GM13977 (cell line): ENCODE data around the gene MEIS2.

Source experiments
- DNase-seq: peaks from one replicate; pipeline ENCODE4 v3.0.0; 2012; ENCODE audit warnings: low spot score
- in situ Hi-C: fragments of 300-500 bp; cut with MboI; formaldehyde crosslinking; loops from one replicate; pipeline ENCODE4 v1.12.0; 2022; ENCODE audit warnings: low sequenced_read_pairs, low pct_unique_long_range_greater_than_20kb, mixed read lengths, inconsistent platforms; ENCODE audit not compliant: unreplicated experiment
- TF ChIP-seq, protein P1 (sequence below): IDR thresholded peaks from 2 replicates; pipeline ENCODE4 v1.5.1; 2012; ENCODE audit warnings: mild to moderate bottlenecking, control low read depth; ENCODE audit not compliant: insufficient read depth; ENCODE audit errors: extremely low read depth, missing control alignments

Gene MEIS2

DNA sequence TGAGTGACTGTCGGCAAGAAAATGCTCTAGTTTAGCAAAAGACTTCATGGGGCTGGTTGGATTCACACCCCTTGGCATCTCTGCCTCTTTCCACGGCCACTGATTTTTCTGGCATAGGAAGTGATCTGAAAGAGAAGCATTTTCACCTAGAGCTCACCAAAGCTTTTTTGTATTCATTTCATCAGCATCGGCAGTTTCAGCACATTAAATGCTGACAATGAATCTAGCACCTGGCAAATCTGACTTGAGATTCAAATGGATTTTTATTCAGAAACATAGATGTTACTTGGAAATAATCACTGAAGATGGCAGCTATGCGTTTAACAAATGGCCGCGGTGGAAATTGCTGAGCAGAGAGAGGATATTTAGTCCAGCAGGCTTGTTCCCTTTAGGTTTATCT, 155.9 kb downstream of the MEIS2 start:
- TF ChIP-seq, protein P1, sequence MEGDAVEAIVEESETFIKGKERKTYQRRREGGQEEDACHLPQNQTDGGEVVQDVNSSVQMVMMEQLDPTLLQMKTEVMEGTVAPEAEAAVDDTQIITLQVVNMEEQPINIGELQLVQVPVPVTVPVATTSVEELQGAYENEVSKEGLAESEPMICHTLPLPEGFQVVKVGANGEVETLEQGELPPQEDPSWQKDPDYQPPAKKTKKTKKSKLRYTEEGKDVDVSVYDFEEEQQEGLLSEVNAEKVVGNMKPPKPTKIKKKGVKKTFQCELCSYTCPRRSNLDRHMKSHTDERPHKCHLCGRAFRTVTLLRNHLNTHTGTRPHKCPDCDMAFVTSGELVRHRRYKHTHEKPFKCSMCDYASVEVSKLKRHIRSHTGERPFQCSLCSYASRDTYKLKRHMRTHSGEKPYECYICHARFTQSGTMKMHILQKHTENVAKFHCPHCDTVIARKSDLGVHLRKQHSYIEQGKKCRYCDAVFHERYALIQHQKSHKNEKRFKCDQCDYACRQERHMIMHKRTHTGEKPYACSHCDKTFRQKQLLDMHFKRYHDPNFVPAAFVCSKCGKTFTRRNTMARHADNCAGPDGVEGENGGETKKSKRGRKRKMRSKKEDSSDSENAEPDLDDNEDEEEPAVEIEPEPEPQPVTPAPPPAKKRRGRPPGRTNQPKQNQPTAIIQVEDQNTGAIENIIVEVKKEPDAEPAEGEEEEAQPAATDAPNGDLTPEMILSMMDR, result no peak
- DNase-seq, result no peak
- in situ Hi-C loops, result no loop called here

DNA sequence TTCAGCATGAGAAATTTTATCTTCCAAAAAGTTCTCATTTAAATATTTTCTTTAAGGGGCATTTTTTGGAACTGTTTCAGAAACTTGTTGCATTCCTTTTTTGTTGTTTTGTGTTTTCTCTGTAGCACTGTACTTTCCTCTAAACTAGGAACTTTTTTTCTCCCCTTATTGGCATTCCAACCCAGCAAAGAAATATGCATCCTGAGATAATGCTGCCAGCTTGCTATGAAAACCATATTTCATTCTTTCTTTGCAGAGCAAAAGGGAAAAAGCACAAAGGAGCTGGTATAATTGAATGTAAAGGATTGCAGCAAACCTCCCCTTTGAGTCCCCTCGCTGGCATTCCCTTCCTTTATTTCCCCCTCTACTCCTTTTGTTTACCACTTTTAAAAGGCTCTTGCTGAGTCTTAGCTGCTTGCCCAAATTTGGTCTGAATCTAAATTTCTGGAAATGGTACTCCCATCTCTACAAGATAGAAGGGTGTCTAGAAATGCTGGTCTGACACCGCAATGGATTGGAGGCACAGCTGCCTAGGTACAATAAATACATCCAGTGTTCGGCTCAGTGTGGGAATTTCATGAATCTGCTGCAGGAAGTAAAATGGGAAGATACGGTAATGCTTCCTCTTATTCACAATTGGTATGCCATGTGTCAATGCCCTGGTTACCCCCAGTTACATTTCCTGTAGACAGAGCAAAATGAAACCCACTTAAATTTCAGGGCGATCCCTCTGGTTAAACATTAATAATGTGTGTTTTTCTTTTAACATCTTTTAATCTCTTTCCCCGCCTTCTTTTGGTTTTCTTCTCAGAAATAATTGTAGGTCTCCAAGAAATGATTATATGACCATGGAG, 156.6 kb downstream of the MEIS2 start:
- no peak for DNase-seq
- TF ChIP-seq, protein P1, result no peak
- in situ Hi-C loops, result no loop called here

DNA sequence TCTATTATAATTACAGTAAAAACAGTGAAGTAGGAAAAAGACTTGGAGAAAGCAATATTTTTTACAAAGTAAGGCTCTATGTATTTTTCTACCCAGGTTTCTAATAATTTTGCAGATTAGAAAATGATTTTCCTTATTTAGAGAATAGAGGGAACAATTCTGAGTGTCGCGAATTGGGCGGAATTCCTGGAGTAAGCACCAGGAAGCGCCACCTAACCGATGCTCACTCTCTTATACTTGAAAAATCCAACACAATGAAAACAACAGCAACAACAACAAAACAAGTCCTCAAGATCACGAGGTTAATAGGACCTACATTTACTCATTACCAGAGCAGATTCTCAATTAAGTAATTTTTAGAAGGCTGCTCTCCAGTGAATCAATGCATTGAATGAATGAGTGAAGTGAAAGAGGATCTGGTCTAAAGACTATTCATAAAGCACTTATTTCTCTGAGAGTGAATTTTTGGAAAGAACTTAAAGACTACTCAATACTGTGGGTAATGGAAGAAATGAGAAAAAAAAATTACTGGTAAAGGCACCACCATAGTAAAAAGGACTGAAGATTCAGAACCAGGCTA, 158.0 kb downstream of the MEIS2 start:
- TF ChIP-seq, protein P1, result no peak
- in situ Hi-C loops, result no loop called here
- DNase-seq, result no peak

DNA sequence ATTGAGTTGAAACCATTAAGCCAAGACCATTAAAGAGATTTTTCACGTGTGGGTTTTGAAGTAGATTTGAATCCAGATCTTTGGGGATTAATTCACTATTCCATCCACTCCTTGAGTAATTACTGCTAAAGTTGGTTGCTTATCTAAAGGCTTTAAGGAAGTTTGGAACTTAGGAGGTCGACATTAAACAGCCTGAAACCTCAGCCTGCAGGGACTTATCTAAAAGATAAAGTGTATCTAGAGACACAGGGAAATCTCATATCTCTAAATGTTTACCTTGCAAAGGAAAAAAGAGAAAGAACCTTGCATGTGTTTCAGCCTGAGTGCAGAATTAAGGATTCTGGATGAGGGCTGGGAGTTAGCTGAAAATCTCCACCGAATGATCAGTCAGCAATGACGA, 158.6 kb downstream of the MEIS2 start:
- in situ Hi-C loops, result no loop called here
- TF ChIP-seq, protein P1, result no peak
- no peak for DNase-seq

DNA sequence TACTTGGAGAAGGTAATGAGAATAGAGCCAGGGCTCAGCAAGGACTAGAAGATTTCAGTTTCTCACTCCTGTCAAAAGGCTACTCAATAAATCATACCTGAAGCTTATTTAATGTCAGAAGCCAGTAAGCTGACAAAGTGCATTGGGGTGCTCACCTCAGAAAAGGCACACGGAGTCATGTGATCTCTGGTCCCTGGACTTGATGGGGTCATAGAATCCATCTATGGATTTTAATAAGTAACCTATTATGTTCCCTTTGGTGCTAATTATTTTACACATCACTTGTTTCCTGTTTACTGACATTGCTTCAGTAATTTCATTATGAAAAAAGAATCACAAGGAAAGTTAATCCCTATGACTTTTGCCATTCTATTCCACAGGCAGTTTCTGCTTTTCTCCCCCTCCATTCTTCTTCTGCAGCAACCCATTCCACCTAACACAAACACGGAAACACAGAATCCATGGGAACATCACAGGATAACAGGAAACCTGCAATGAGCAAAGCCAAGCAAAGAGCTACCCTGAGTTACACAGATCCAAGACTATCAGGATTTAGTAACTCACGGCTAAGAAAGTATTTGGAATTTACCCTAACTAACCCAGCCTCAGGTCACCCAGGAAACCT, 159.6 kb downstream of the MEIS2 start:
- DNase-seq, result no peak
- TF ChIP-seq, protein P1, result no peak
- in situ Hi-C loops, result no loop called here

DNA sequence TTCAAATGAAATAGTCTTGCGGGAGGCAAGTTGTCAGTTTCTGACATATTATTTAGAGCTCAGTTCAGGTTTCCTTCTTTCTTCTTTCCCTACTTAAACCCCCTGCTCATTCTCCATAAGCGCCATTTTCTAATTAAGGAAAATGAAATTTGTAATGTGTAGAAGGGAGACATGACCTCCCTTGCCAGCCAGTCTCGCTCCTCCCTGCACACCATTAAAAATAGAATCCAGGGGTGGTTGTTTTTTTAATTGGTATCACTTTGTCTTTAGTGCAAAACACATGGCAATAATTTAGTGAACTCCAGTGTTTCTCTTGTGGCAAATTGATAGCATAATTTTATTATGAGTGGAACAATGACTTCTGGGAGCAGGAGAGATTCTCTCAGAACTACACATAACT, 160.1 kb downstream of the MEIS2 start:
- DNase-seq, result no peak
- in situ Hi-C loops, result no loop called here
- TF ChIP-seq, protein P1, result no peak
